ENCODE measurements around the gene SVEP1.

The SVEP1 gene

DNA sequence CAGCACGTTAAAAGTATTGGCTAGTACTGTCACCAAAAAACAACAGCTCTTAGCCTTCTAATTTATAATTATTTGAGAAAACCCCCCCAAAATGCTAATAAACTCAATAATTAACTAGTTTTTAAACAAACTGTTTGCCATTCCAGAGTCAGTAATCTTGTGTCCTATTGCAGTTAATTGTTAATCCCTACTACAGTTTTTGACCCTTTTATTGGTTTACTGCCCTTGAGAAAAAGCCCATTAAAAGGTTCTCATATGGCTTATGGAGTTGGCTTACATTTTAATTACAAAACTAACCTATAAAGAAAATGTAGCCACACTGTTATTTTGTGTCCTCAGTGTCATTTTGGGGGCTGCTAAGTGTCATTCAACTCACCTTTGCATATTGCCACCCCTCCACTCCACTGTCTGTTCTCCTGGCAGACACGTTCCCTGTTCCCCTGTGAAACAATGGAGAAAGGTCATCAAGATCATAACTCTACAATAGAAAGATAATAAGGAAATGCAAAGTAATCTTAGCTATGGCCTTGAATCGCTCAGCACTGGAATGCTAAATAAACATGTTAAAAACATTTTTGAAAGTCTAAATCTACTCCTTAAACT lies 190.3 kb downstream of the SVEP1 start:
- no peak overlapping the region for H3K27ac ChIP-seq (ENCODE audit: low read depth, low read length)
- TF ChIP-seq, protein P1, sequence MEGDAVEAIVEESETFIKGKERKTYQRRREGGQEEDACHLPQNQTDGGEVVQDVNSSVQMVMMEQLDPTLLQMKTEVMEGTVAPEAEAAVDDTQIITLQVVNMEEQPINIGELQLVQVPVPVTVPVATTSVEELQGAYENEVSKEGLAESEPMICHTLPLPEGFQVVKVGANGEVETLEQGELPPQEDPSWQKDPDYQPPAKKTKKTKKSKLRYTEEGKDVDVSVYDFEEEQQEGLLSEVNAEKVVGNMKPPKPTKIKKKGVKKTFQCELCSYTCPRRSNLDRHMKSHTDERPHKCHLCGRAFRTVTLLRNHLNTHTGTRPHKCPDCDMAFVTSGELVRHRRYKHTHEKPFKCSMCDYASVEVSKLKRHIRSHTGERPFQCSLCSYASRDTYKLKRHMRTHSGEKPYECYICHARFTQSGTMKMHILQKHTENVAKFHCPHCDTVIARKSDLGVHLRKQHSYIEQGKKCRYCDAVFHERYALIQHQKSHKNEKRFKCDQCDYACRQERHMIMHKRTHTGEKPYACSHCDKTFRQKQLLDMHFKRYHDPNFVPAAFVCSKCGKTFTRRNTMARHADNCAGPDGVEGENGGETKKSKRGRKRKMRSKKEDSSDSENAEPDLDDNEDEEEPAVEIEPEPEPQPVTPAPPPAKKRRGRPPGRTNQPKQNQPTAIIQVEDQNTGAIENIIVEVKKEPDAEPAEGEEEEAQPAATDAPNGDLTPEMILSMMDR (IDR thresholded peaks at IDR 0.05; ENCODE audit: insufficient read depth, low read length, poor library complexity, severe bottlenecking): no peak
- TF ChIP-seq EZH2phosphoT487 (conservative IDR thresholded peaks at IDR 0.05; ENCODE audit: low read length): no peak
- no peaks in the 10 kb centered on the region for H3K79me2 ChIP-seq (ENCODE audit: insufficient read depth, low read length)
- no peaks in the 10 kb centered on the region for H3K36me3 ChIP-seq (ENCODE audit: low read length)
- H3K4me2 ChIP-seq (ENCODE audit: low read depth, low read length, poor library complexity, severe bottlenecking): no peak overlapping the region
- H3F3A ChIP-seq (ENCODE audit: insufficient read depth): no peaks in the 10 kb centered on the region
- no peak overlapping the region for H2AFZ ChIP-seq (ENCODE audit: low read depth, low read length, severe bottlenecking)
- H3K9me2 ChIP-seq (replicated peaks; ENCODE audit: insufficient read depth, low read length): no peaks in the 10 kb centered on the region
- no peaks in the 10 kb centered on the region for H3K9me3 ChIP-seq (ENCODE audit: insufficient read depth, low read length)
- H4K20me1 ChIP-seq (ENCODE audit: low read depth, low read length): no peaks in the 10 kb centered on the region
- no peak overlapping the region for H3K4me3 ChIP-seq (ENCODE audit: insufficient read depth, low read length, poor library complexity, severe bottlenecking)
- no peaks in the 10 kb centered on the region for H3K27me3 ChIP-seq (ENCODE audit: low read length)
- H3K9ac ChIP-seq (ENCODE audit: low read length): no peak overlapping the region

GRCh38 chr9:110383491-110383890 lies 196.1 kb downstream of the SVEP1 start:
- H3K36me3 ChIP-seq (ENCODE audit: low read length): no peaks in the 10 kb centered on the region
- no peaks in the 10 kb centered on the region for H3K27me3 ChIP-seq (ENCODE audit: low read length)
- no peak overlapping the region for H2AFZ ChIP-seq (ENCODE audit: low read depth, low read length, severe bottlenecking)
- H3K27ac ChIP-seq (ENCODE audit: low read depth, low read length): no peak overlapping the region
- H3K9me2 ChIP-seq (replicated peaks; ENCODE audit: insufficient read depth, low read length): no peaks in the 10 kb centered on the region
- H3K4me2 ChIP-seq (ENCODE audit: low read depth, low read length, poor library complexity, severe bottlenecking): no peak overlapping the region
- H3K79me2 ChIP-seq (ENCODE audit: insufficient read depth, low read length): no peaks in the 10 kb centered on the region
- no peaks in the 10 kb centered on the region for H3K9me3 ChIP-seq (ENCODE audit: insufficient read depth, low read length)
- TF ChIP-seq, protein P1 (IDR thresholded peaks at IDR 0.05; ENCODE audit: insufficient read depth, low read length, poor library complexity, severe bottlenecking): no peak
- TF ChIP-seq EZH2phosphoT487 (conservative IDR thresholded peaks at IDR 0.05; ENCODE audit: low read length): no peak
- H3F3A ChIP-seq (ENCODE audit: insufficient read depth): no peaks in the 10 kb centered on the region
- no peak overlapping the region for H3K9ac ChIP-seq (ENCODE audit: low read length)
- no peak overlapping the region for H3K4me3 ChIP-seq (ENCODE audit: insufficient read depth, low read length, poor library complexity, severe bottlenecking)
- H4K20me1 ChIP-seq (ENCODE audit: low read depth, low read length): no peaks in the 10 kb centered on the region

DNA sequence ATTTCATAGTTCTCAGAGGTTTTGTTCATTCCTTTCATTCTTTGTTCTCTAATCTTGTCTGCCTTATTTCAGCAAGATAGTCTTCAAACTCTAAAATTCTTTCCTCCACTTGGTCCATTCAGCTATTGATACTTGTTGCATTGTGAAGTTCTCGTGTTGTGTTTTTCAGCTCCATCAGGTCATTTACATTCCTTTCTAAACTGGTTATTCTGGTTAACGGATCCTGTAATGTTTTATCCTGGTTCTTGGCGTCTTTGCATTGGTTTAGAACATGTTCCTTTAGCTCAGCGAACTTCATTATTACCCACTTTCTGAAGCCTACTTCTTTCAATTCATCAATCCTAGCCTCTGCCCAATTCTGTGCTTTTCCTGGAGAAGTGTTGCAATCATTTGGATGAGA lies 196.8 kb downstream of the SVEP1 start:
- H3K27ac ChIP-seq (ENCODE audit: low read depth, low read length): no peak overlapping the region
- H3F3A ChIP-seq (ENCODE audit: insufficient read depth): no peaks in the 10 kb centered on the region
- H3K9me2 ChIP-seq (replicated peaks; ENCODE audit: insufficient read depth, low read length): no peaks in the 10 kb centered on the region
- no peaks in the 10 kb centered on the region for H3K27me3 ChIP-seq (ENCODE audit: low read length)
- no peak overlapping the region for H3K4me2 ChIP-seq (ENCODE audit: low read depth, low read length, poor library complexity, severe bottlenecking)
- no peak overlapping the region for H3K4me3 ChIP-seq (ENCODE audit: insufficient read depth, low read length, poor library complexity, severe bottlenecking)
- H4K20me1 ChIP-seq (ENCODE audit: low read depth, low read length): no peaks in the 10 kb centered on the region
- TF ChIP-seq, protein P1 (IDR thresholded peaks at IDR 0.05; ENCODE audit: insufficient read depth, low read length, poor library complexity, severe bottlenecking): no peak
- TF ChIP-seq EZH2phosphoT487 (conservative IDR thresholded peaks at IDR 0.05; ENCODE audit: low read length): no peak
- H3K9ac ChIP-seq (ENCODE audit: low read length): no peak overlapping the region
- H3K9me3 ChIP-seq (ENCODE audit: insufficient read depth, low read length): no peaks in the 10 kb centered on the region
- H2AFZ ChIP-seq (ENCODE audit: low read depth, low read length, severe bottlenecking): no peak overlapping the region
- no peaks in the 10 kb centered on the region for H3K36me3 ChIP-seq (ENCODE audit: low read length)
- no peaks in the 10 kb centered on the region for H3K79me2 ChIP-seq (ENCODE audit: insufficient read depth, low read length)
